Fibroblast of lung (primary cell): ENCODE measurements around the gene ZDHHC20. TPM values are rescaled to one million over a fixed set of nuclear protein-coding genes. Genes with fewer than 3 reads are reported as not detected.

Experiments
- DNase-seq, 2 donors: peaks; one replicate each; pipeline versions ENCODE4 v3.0.0 to v3.0.0-alpha.2; 2010; ENCODE audit warnings: low read depth in 2 of 2
- H2AFZ ChIP-seq: 2 replicates; pipeline ENCODE4 v1.5.1; 2012; ENCODE audit warnings: low read length, control low read depth, inconsistent platforms
- H3K27ac ChIP-seq: 2 replicates; pipeline ENCODE4 v1.5.1; 2011; ENCODE audit warnings: low read length, control low read depth; ENCODE audit not compliant: insufficient read depth
- H3K27me3 ChIP-seq: 2 replicates; pipeline ENCODE4 v1.5.1; 2011; ENCODE audit warnings: mild to moderate bottlenecking, low read length; ENCODE audit not compliant: control insufficient read depth, insufficient read depth
- H3K36me3 ChIP-seq: 2 replicates; pipeline ENCODE4 v1.5.1; 2011; ENCODE audit warnings: low read length; ENCODE audit not compliant: control insufficient read depth, insufficient read depth
- H3K4me1 ChIP-seq: 2 replicates; pipeline ENCODE4 v1.5.1; 2011; ENCODE audit warnings: low read length; ENCODE audit not compliant: control insufficient read depth, insufficient read depth; ENCODE audit errors: extremely low read depth
- H3K4me2 ChIP-seq: 2 replicates; pipeline ENCODE4 v1.5.1; 2011; ENCODE audit warnings: low read length, control low read depth; ENCODE audit not compliant: insufficient read depth; ENCODE audit errors: extremely low read depth
- H3K4me3 ChIP-seq, 4 experiments: fragments of 200-600 bp in 1 of 4; sonication (generic) in 1 of 4; replicated peaks in 1 of 4; 2 replicates each; pipeline ENCODE4 v1.5.1; 2011 to 2016; ENCODE audit warnings: low read length in 4 of 4, low read depth in 3 of 4, mild to moderate bottlenecking in 3 of 4, control low read depth in 2 of 4, inconsistent platforms in 1 of 4, mixed read lengths in 1 of 4; ENCODE audit not compliant: insufficient read depth in 1 of 4; ENCODE audit errors: control extremely low read depth in 1 of 4
- H3K79me2 ChIP-seq: 2 replicates; pipeline ENCODE4 v1.5.1; 2012; ENCODE audit warnings: mild to moderate bottlenecking, low read length, inconsistent platforms; ENCODE audit not compliant: control insufficient read depth, insufficient read depth
- H3K9ac ChIP-seq: 2 replicates; pipeline ENCODE4 v1.5.1; 2011; ENCODE audit warnings: mild to moderate bottlenecking, low read length, control low read depth; ENCODE audit not compliant: insufficient read depth
- H3K9me3 ChIP-seq: 2 replicates; pipeline ENCODE4 v1.5.1; 2012; ENCODE audit warnings: low read depth, low read length; ENCODE audit not compliant: control insufficient read depth, insufficient read depth
- H4K20me1 ChIP-seq: 2 replicates; pipeline ENCODE4 v1.5.1; 2011; ENCODE audit warnings: low read length; ENCODE audit not compliant: control insufficient read depth, insufficient read depth; ENCODE audit errors: extremely low read depth
- EZH2 ChIP-seq: IDR thresholded peaks from 2 replicates; pipeline ENCODE4 v1.5.1; 2012; ENCODE audit warnings: low read length, control low read depth, mild to moderate bottlenecking; ENCODE audit errors: missing control alignments
- polyA plus RNA-seq, 2 donors: library from polyadenylated mRNA; depleted of rRNA in 1 of 2; stranded (reverse) in 1 of 2; unstranded in 1 of 2; fragments of >200 nt; gene quantifications; 2 replicates each; pipeline ENCODE4 v1.2.1, GENCODE V29; 2011 to 2012; ENCODE audit warnings: missing spikeins in 1 of 2
- total RNA-seq: library from RNA; depleted of rRNA; stranded (reverse); fragments of >200 nt; gene quantifications from 2 replicates; pipeline ENCODE4 v1.2.1, GENCODE V29; 2014
- TF ChIP-seq, protein P1 (sequence below), 2 donors: IDR thresholded peaks in 1 of 2; conservative IDR thresholded peaks in 1 of 2; 1 replicate in 1 of 2; 2 replicates in 1 of 2; pipeline ENCODE4 v1.5.1; 2011 to 2012; ENCODE audit warnings: low read length in 2 of 2, control low read depth in 1 of 2, inconsistent platforms in 1 of 2, low read depth in 1 of 2, mild to moderate bottlenecking in 1 of 2

Gene ZDHHC20
- total and polyA plus RNA-seq, 2 donors (not counting 1 experiment from before 2014, with no cell fraction given): 69.3 to 81.6 TPM

DNA sequence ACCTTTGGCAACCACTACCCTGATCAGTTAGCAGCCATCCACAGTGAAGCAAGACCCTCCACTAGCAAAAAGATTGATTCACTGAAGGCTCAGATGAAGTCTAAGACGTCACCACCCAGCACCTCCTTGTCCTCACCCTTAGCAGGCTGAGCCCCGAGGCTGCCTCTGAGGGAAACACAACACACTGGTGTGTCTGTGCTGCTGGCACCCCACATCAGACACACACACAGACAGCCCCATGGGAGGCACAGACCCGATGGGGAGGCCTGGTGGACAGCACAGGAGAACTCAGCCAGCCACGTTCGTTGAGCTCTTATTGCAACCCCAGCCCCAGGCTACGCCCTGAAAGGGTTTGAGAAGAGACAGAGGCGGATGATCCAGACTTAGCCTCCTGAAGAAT is 94.7 kb downstream of the ZDHHC20 start:
- Histone ChIP-seq H4K20me1 (no peaks in the 10 kb centered on the region), H3K4me2 (no peak overlapping the region), H3K79me2 (no peaks in the 10 kb centered on the region), H3K9ac (no peak overlapping the region), H3K27me3 (no peaks in the 10 kb centered on the region), H3K4me1 (no peaks in the 10 kb centered on the region), H2AFZ (no peak overlapping the region), H3K27ac (no peak overlapping the region), H3K9me3 (no peaks in the 10 kb centered on the region), H3K4me3 (no peak overlapping the region), H3K36me3 (no peaks in the 10 kb centered on the region)
- TF ChIP-seq, protein P1, sequence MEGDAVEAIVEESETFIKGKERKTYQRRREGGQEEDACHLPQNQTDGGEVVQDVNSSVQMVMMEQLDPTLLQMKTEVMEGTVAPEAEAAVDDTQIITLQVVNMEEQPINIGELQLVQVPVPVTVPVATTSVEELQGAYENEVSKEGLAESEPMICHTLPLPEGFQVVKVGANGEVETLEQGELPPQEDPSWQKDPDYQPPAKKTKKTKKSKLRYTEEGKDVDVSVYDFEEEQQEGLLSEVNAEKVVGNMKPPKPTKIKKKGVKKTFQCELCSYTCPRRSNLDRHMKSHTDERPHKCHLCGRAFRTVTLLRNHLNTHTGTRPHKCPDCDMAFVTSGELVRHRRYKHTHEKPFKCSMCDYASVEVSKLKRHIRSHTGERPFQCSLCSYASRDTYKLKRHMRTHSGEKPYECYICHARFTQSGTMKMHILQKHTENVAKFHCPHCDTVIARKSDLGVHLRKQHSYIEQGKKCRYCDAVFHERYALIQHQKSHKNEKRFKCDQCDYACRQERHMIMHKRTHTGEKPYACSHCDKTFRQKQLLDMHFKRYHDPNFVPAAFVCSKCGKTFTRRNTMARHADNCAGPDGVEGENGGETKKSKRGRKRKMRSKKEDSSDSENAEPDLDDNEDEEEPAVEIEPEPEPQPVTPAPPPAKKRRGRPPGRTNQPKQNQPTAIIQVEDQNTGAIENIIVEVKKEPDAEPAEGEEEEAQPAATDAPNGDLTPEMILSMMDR (conservative IDR thresholded peaks at IDR 0.05 in 1 of 2, IDR thresholded peaks at IDR 0.05 in 1 of 2; ENCODE audit: low read depth in 1 of 2, low read length in 2 of 2): no peak
- no peak for TF ChIP-seq EZH2
- DNase-seq: no peak

DNA sequence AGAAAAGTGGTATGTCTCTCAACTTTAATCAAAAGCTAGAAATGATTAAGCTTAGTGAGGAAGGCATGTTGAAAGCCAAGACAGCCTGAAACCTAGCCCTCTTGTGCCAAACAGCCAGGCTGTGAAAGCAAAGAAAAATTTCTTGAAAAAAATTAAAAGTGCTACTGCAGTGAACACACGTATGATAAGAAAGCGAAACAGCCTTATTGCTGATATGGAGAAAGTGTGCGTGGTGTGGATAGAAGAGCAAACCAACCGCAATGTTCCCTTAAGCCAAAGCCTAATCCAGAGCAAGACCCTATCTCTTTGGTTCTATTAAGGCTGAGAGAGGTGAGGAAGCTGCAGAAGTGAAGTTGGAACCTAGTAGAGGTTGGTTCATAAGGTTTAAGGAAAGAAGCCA is 96.4 kb downstream of the ZDHHC20 start:
- Histone ChIP-seq H4K20me1 (no peaks in the 10 kb centered on the region), H3K36me3 (no peaks in the 10 kb centered on the region), H3K4me3 (no peak overlapping the region), H3K27me3 (no peaks in the 10 kb centered on the region), H2AFZ (no peak overlapping the region), H3K4me1 (no peaks in the 10 kb centered on the region), H3K9ac (no peak overlapping the region), H3K4me2 (no peak overlapping the region), H3K9me3 (no peaks in the 10 kb centered on the region), H3K27ac (no peak overlapping the region), H3K79me2 (no peaks in the 10 kb centered on the region)
- TF ChIP-seq, protein P1 (conservative IDR thresholded peaks at IDR 0.05 in 1 of 2, IDR thresholded peaks at IDR 0.05 in 1 of 2; ENCODE audit: low read depth in 1 of 2, low read length in 2 of 2): no peak
- no peak for TF ChIP-seq EZH2
- no peak for DNase-seq

DNA sequence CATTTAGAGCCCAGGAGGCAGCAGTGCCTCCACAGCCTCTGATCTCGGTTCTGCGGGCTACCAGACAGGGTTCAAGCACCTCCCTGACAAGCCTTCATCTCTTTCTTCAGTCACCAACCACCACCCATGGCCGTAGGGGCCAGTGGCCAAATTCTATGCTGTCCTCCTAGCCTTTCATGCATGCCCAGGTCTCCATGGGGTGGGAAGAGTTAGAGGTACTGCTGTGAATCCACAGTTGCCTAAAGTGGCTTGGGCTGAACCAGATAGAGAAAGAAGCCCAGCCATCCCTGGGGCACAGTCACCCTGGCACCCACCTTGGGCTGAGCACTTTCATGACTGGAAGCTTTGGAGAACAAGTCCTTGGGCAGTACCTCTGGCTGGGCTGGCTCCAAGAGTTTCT is 97.4 kb downstream of the ZDHHC20 start:
- no peak overlapping the region for H2AFZ ChIP-seq

More for the DNA sequence above, 97.4 kb downstream of the ZDHHC20 start:
- Histone ChIP-seq H3K9ac (no peak overlapping the region), H3K4me2 (no peak overlapping the region), H3K36me3 (no peaks in the 10 kb centered on the region), H3K27me3 (no peaks in the 10 kb centered on the region), H3K4me1 (no peaks in the 10 kb centered on the region), H3K4me3 (no peak overlapping the region), H4K20me1 (no peaks in the 10 kb centered on the region), H3K9me3 (no peaks in the 10 kb centered on the region), H3K79me2 (no peaks in the 10 kb centered on the region), H3K27ac (no peak overlapping the region)
- no peak for DNase-seq
- TF ChIP-seq, protein P1 (conservative IDR thresholded peaks at IDR 0.05 in 1 of 2, IDR thresholded peaks at IDR 0.05 in 1 of 2; ENCODE audit: low read depth in 1 of 2, low read length in 2 of 2): no peak
- TF ChIP-seq EZH2: no peak
